ENCODE measurements around the gene POC1A.

Gene POC1A

DNA sequence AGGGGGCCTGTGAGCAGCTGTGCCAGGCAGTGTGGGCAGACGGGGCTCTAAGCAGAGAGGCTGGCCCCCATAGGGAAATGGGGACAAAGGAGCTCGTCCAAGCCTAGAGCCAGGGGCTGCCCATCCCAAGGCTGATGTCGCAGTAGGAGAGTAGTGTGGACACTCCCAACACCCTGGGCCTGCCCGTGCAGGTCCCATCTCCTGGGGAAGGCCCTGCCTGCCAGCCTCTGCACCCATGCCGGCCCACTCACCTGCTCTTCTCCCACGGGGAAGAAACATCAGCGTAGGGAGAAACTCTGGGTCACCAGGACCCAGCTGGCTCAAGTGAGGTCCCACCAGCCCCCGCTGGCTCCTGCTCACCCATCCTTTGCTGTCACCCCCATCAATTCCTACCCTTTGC, 87.2 kb downstream of the POC1A start:
- TF ChIP-seq, protein P1, sequence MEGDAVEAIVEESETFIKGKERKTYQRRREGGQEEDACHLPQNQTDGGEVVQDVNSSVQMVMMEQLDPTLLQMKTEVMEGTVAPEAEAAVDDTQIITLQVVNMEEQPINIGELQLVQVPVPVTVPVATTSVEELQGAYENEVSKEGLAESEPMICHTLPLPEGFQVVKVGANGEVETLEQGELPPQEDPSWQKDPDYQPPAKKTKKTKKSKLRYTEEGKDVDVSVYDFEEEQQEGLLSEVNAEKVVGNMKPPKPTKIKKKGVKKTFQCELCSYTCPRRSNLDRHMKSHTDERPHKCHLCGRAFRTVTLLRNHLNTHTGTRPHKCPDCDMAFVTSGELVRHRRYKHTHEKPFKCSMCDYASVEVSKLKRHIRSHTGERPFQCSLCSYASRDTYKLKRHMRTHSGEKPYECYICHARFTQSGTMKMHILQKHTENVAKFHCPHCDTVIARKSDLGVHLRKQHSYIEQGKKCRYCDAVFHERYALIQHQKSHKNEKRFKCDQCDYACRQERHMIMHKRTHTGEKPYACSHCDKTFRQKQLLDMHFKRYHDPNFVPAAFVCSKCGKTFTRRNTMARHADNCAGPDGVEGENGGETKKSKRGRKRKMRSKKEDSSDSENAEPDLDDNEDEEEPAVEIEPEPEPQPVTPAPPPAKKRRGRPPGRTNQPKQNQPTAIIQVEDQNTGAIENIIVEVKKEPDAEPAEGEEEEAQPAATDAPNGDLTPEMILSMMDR (conservative IDR thresholded peaks at IDR 0.05; ENCODE audit: low read length) = no peak

DNA sequence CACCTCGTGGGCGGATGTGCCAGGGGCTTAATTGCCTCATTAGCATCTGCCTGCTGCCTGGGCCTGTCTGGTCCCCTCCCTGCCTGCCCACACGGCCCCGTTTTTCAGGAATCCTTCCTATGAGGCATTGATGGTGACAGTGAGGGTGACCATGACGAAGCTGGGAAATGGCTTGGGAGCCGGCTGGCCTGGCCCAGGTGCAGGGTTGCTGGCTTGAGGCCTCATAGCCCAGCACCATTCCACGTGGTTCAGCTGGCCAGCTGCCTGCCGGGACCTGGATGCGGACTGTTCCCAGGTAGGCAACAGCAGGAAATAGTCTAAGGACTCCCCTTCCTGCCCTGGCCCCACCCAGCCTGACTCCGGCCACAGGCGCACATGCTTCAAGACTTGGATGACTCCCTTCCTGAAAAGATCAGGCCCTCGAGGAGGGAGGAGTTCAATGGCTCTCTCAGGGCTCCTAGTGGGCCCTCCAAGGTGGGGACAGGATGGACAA, 88.9 kb downstream of the POC1A start:
- no peak for DNase-seq (ENCODE audit: low read depth)
- TF ChIP-seq, protein P1 (conservative IDR thresholded peaks at IDR 0.05; ENCODE audit: low read length) = no peak
- no peak overlapping the region for H3K4me3 ChIP-seq (ENCODE audit: low read length)

More for the DNA sequence above, 87.2 kb downstream of the POC1A start:
- no peak for DNase-seq (ENCODE audit: low read depth)
- H3K4me3 ChIP-seq (ENCODE audit: low read length) = no peak overlapping the region

DNA sequence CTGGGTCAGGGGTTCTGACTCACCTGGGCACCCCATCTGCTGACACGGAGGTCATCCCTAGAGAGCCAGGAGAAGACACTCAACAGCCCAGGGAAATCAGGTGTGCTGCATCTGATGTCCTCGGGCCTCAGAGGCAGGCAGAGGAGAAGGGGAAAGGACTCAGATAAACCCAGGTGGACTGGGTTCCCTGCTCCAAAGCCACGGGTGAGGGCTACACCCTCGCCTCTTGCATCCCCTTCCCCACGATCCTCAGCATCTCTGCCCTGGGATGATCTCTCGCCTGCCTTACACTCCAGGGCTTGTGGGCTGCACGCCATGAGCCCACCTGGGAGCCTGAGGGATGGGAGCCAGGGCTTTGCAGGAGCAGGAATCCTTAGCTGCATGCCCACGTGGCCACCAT, 89.7 kb downstream of the POC1A start:
- H3K4me3 ChIP-seq (ENCODE audit: low read length) = no peak overlapping the region
- TF ChIP-seq, protein P1 (conservative IDR thresholded peaks at IDR 0.05; ENCODE audit: low read length) = no peak
- DNase-seq (ENCODE audit: low read depth) = no peak

DNA sequence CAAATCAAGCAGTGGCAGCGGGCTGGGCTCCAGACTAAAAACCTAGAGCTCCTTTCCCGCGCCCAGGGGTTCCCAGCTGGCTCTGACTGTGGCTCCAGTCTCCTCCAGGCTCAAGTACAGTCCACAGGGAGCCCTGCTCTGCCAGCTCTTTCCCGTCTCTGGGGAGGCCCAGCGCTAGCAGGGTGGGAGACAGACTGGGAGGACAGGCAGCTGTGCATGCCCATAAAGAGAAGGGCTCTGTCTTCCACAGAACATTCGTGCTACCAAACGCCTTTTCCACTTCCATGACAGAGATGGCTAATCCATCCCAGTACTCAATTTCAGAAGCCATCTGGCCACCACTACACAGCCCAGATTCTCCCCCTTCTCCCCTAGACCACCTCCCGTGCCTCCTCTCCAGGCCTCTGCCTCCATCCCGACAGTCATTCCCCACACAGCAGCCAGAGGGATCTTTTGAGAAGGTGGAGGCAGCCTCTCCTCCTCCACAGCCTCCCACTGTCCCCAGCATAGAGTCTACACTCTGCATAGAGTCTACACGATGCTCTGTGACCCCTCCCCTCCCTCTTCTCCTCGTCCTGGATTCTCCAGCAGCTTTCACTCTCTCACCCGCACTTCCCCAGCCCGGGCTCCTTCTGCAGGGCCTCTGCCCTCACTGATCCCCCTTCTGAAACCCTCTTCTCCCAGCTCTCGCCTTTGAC, 91.0 kb downstream of the POC1A start:
- no peak for DNase-seq (ENCODE audit: low read depth)
- H3K4me3 ChIP-seq (ENCODE audit: low read length) = no peak overlapping the region
- TF ChIP-seq, protein P1 (conservative IDR thresholded peaks at IDR 0.05; ENCODE audit: low read length) = no peak

DNA sequence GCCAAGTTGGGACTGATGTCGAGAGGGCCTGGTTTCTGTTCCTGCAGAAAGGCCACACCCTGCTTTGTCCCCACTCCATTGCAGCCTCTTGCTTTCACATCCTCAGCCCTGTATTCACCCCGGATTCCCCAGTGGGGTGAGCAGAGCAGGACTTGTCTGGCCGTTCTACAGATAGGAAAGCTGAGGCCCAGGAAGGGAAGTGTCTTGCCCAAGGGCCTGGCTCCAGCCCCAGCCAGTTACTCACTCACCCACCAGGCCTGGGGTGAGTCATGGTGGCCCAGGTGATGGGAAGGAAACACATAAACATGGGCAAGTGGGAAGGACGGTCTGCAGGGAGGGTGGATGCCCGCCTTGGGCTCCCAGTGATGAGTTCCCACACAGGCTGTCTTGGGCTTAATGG, 91.7 kb downstream of the POC1A start:
- peak; percentile 93 for DNase-seq (ENCODE audit: low read depth)
- H3K4me3 ChIP-seq (ENCODE audit: low read length) = no peak overlapping the region
- TF ChIP-seq, protein P1 (conservative IDR thresholded peaks at IDR 0.05; ENCODE audit: low read length) = no peak

DNA sequence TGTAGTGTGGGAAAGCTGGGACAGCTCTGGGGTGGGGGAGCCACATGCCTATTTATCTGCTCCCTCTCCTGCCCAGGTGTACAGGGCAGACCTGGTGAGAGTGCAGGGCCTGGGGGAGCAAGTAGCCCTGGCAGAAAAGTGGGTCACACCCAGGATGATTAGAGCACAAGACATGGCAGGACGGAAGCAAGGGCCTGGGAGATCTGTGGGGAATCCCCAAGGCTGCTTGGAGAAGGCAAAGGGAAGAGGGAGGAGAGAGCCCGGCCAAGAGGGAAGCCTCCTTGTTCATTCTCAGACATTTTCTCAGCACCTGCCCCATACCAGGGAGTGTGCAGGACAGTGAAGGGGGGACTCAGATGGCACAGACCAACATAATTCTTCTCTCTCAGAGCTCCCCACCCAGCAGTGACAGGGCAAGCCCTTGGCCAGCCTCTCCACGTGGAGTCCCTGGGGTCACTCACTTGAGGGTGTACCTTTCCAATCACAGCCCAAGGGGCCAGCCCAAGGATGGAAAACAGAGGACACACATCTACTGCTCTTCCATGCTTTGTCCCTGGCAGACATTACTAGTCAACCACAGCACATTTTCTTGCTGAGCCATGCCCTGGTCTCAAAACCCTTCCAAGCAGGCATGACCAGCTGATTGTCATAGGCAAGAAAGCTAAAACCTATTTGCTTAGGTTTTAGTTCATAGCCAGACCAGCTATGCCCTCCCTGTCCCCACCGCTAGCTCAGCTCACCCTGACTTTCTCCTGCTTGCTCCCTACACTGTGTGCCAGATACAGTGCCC, 92.9 kb downstream of the POC1A start:
- DNase-seq (ENCODE audit: low read depth) = no peak
- no peak overlapping the region for H3K4me3 ChIP-seq (ENCODE audit: low read length)
- TF ChIP-seq, protein P1 (conservative IDR thresholded peaks at IDR 0.05; ENCODE audit: low read length) = no peak
